ENCODE data around the gene KRTAP2-1.
"Not testable (repeated sequence)": the region's sequence is repeated elsewhere in the genome, so short reads cannot be mapped to it uniquely, and the experiment has no call there.

KRTAP2-1 gene

DNA sequence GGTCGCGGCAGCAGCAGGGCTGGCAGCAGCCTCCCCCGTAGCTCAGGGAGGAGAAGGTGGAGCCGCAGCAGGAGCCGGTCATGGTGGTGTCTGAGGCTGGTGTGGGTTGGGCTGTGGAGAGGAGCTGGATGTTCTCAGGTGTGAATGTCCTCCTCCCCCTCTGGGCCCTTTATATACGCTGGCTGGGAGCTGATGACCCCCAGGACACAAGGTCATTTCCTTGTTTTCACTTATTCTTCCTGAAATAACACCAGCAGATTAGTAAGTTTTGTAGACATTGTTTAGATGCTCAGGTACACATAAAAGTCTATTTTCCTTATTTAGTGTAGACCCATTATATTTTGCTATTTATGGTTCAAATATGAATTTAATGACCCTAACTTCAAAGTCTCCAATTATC, 8.0 kb upstream of the KRTAP2-1 start, which contains the start of gene KRTAP2-2:
TSS of gene KRTAP2-2 (minus strand) at position 101 of the 400 bp plus-strand sequence. CDS start at position 82, 19 bp downstream.
- not testable (repeated sequence) for FAIRE-seq

DNA sequence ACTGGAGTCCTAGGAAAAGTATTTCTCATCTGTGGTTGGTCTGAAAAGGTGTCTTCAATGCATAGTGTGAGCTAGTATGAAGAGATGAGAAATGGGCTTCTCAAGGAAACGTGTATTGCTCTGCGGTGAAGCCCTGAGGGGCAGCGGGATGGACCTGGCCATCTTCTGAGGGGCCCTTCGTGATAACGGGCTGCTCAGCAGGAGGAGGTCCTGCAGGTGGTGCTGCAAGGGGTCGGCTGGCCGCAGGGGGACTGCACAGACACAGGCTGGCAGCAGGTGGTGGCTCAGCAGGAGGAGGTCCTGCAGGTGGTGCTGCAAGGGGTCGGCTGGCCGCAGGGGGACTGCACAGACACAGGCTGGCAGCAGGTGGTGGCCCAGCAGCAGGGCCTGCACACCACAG, 7.4 kb upstream of the KRTAP2-1 start:
- not testable (repeated sequence) for FAIRE-seq

DNA sequence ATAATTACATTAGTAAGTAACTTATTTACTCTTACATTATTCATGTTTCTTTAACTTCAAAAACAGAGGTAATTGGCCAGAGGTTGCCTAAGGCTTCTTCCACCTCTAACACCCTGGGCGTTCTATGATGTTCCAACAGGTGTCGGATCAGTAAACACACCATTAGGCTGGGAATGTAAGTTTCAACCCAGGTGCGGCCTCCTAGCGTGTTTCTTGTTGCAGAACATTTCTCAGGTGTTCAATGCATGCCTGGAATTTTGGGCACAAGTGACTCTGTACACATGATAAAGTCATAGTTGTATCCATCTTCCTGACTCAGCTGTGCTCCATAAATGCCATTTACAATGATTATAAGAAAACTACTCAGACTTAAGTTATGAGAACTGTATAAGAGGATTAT, 6.9 kb upstream of the KRTAP2-1 start:
- FAIRE-seq, result no peak

DNA sequence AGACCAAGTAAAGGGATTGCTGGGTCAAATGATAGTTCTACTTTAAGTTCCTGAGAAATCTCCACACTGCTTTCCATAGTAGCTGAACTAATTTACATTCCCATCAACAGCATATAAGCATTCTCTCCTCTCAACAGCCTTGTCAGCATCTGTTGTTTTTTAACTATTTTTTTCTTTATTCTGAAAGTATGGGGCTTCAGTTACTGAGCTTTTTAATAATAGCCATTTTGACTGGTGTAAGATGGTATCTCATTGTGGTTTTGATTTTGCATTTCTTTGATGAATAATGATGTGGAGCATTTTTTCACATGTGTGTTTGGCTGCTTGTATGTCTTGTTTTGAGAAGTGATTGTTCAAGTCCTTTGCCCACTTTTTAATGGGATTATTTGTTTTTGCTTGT, 5.5 kb upstream of the KRTAP2-1 start:
- FAIRE-seq, result no peak

DNA sequence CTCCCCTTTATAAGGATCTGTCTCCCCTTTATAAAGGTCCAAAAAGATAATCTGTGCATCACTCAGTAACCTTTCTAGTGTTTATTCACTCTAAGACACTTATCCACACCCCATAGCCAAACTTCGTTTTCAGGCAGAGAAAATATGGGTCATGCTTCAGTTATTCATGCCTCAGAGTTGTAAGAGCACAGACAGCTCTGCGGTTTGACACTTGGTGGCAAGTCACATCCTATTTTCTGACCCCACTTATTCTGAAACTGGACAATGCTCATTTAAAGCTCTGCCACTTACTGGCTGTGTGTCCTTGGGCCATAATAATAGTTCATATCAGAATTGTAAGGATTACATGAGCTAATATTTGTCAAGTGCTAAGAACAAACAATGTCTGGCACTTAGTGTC, 2.0 kb upstream of the KRTAP2-1 start:
- no peak for FAIRE-seq

DNA sequence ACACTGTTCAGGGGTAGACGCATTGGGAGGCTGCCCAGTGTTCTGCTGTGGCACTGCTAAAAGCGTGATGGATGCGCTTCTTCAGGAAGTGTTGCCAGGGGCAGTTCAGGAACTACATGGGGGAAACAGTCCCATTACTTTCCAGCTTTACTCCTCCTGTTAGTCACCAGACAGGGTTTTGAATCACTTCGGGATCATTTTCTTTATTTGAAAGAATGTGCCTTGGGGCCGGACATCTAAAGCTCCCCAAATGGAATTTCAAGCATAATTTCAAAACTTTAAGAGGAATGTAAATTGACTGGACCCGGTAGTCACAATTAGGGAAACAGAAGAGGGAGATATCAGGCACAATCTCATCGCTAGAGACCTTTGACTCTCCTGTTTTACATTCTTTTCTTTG, 1.3 kb upstream of the KRTAP2-1 start:
- FAIRE-seq, result no peak

DNA sequence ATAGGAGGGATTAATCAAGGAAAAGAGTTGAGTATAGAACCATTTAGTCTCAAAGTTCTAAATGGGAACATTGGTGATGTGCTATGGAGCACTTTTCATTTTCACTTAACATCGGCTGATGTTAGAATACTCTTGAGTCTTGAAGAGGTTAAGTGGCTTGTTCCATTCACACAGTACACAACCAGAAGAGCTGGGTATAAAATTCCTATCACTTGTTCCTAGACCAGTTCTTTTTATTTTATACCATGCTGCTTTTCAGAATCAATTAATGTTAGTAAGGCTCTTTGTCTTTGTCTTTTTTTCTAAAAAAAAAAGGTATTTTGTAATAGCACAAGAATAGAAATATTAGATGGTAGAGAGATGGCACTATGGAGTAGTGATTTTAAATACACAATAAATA, 4.2 kb downstream of the KRTAP2-1 start:
- no peak for FAIRE-seq

DNA sequence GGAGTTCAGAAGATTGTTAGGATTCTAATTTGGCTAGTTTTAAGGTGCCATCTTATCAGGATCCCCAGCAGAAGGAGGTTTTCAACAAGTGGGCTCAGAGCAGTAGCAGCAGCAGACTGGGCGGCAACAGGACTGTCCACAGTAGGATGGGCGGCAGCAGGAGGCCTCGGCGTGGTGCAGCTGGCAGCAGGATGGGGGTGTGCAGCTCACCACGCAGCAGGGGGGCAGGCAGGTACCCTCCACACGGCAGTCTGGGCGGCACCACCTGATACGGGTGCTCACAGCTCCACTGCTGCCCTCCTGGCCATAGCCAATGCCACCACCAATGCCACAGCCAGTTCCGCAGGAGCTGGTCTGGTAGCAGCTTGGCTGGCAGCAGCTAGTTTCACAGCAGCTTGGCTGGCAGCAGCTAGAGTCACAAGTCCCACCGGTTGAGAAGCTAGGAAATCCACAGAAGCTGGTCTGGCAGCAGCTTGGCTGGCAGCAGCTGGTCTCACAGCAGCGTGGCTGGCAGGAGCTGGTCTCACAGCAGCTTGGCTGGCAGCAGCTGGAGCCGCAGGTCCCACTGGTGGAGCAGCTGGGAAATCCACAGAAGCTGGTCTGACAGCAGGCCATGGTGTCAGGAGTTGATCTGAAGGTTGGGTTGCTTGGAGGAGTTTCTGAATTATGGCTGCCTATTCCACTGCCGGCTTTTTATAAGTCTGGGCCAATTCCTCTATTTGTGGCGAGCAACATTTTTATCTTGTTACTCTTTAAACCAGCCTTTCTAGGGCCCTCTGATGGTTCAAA, 6.1 kb downstream of the KRTAP2-1 start, which contains the start of gene KRTAP1-1:
TSS of gene KRTAP1-1 (minus strand) at position 668 of the 789 bp plus-strand sequence. CDS start at position 615, 53 bp downstream.
- FAIRE-seq, result not testable (repeated sequence)

DNA sequence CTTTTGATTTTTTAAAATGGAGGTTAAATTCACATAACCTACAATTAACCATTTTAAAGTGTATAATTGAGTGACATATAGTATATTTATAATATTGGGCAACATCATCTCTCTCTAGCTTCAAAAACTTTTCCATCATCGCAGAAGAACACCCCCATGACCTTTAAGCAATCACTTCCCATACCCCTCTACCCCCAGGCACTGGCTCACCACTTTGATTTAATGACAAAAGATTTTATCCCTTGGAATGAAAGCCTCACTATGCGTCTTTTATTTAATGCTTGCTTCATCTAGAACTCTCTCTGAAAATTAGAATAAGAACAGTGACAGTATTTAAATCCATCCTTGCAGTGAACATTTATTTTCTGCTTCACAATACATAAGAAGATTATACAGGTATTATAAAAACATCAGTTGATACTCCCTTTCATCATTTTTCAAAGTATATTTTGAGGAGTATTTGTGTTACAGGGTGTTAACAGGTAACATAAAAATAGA, 9.2 kb downstream of the KRTAP2-1 start:
- FAIRE-seq, result no peak

DNA sequence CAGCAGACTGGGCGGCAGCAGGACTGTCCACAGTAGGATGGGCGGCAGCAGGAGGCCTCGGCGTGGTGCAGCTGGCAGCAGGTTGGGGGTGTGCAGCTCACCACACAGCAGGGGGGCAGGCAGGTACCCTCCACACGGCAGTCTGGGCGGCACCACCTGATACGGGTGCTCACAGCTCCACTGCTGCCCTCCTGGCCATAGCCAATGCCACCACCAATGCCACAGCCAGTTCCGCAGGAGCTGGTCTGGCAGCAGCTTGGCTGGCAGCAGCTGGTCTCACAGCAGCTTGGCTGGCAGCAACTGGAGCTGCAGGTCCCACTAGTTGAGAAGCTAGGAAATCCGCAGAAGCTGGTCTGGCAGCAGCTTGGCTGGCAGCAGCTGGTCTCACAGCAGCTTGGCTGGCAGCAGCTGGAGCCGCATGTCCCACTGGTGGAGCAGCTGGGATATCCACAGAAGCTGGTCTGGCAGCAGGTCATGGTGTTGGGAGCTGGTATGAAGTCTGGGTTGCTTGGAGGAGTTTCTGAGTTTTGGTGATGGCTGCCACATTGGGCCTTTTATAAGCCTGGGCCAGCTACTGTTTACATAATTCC, 12.7 kb downstream of the KRTAP2-1 start, which contains the start of gene KRTAP1-3:
TSS of gene KRTAP1-3 (minus strand) at position 529 of the 590 bp plus-strand sequence. CDS start at position 476, 53 bp downstream.
- not testable (repeated sequence) for FAIRE-seq

DNA sequence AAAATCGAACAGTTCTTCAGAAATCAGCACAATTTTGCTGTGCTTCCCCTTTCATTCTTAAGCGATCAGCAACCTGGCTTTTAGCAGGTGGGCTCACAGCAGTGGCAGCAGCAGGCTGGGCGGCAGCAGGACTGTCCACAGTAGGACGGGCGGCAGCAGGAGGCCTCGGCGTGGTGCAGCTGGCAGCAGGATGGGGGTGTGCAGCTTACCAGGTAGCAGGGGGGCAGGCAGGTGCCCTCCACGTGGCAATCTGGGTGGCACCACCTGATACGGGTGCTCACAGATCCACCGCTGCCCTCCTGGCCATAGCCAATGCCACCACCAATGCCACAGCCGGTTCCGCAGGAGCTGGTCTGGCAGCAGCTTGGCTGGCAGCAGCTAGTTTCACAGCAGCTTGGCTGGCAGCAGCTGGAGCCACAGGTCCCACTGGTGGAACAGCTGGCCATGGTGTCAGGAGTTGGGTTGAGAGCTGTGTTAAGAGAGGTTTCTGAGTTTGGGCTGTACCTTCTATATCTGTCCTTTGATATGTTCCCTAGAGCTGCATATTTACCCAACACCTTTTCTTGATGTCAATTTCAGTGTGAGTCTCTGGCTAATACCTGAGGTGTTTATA, 17.4 kb downstream of the KRTAP2-1 start, which contains the start of gene KRTAP1-4:
TSS of gene KRTAP1-4 (minus strand) at position 563 of the 613 bp plus-strand sequence. CDS start at position 446, 117 bp downstream.
- FAIRE-seq, result no peak

DNA sequence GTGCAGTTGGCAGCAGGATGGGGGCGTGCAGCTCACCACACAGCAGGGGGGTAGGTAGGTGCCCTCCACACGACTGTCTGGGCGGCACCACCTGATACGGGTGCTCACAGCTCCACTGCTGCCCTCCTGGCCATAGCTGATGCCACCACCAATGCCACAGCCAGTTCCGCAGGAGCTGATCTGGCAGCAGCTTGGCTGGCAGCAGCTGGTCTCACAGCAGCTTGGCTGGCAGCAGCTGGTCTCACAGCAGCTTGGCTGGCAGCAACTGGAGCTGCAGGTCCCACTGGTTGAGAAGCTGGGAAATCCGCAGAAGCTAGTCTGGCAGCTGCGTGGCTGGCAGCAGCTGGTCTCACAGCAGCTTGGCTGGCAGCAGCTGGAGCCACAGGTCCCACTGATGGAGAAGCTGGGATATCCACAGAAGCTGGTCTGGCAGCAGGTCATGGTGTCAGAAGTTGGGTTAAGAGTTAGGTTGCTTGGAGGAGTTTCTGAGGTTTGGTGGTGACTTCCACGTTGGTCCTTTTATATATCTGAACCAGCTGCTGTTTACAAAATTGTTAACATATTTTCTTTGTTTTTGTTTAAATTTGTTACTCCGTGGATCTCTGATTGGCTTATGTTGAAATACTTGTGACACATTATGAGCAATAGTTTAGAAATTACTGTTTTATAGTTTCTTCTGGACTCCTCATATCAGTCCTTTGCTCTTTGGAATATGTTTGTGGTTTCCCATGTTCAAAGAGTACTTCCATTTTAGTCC, 20.2 kb downstream of the KRTAP2-1 start, which contains the start of gene KRTAP1-5:
TSS of gene KRTAP1-5 (minus strand) at position 494 of the 757 bp plus-strand sequence. CDS start at position 441, 53 bp downstream.
- FAIRE-seq, result no peak

DNA sequence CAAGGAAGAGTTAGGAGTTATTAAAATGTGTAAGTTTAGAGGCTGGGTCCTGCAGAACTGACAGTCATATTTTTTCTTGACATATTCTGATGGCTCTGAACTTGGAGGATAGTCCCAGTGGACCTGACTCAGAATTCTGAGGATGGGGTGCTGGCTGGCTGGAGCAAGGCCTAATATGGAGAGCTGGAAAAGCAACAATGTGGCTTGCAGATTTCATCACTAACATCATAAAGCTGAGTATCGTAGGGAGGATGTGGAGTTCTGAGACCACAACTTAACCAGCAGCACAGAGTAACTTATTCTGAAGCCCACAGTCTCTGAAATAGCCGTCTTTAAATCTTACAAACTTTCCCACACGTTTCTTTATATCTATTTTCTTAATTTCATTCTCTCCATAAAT, 22.4 kb downstream of the KRTAP2-1 start:
- FAIRE-seq, result no peak

DNA sequence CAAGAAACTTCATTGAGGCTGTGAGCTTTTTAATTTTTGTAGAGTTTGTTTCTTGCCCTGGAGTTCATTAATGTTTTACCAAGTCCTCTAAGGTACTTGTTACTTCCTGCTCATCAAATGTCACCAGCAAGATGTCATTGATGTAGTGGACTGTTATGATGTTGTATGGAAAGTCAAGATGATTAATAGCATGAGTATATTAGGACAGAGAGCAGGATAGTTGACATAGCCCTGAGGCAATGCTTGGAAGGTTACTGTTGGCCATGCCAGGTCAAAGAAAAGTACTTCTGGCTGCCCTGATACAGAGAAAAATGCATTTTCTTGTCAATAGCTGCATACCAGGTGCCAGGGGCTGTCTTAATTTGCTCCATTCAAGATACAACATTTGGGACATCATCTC, 26.8 kb downstream of the KRTAP2-1 start:
- FAIRE-seq, result no peak

DNA sequence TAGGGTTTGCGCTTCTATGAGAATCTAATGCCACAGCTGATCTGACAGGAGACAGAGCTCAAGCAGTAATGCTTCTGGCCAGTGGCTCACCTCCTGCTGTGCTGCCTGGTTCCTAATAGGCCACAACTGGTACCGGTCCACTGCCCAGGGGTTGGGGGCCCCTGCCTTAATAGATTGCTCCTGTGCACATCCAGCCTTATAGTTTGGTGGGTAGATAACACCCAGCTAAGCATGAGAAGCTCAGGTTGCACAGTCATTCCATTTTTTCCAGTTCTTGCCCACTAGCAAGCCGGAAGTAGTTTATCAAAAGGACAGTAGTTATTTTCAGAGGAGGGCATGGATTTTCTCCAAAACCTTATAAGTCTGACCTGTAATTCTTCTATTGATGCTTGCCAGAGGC, 27.7 kb downstream of the KRTAP2-1 start:
- no peak for FAIRE-seq

DNA sequence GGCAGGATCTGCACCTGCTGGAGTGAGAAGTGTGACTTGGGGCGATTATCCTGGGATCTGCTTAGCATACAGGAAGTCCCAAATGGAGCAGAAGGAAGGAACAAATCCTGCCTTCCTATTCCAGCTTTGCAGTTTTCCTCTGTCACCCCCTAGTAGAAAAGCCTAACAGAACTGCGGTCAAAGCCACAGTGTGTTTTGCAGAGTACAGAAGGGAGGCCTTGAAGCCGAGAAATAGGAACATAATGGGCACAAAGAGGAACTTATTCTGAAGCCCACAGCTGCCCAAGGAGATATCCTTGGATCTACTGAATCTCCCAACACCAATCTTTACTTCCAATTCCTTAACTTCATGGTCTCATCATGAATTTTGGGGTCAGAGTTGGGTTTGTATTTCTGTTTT, 28.6 kb downstream of the KRTAP2-1 start:
- no peak for FAIRE-seq

DNA sequence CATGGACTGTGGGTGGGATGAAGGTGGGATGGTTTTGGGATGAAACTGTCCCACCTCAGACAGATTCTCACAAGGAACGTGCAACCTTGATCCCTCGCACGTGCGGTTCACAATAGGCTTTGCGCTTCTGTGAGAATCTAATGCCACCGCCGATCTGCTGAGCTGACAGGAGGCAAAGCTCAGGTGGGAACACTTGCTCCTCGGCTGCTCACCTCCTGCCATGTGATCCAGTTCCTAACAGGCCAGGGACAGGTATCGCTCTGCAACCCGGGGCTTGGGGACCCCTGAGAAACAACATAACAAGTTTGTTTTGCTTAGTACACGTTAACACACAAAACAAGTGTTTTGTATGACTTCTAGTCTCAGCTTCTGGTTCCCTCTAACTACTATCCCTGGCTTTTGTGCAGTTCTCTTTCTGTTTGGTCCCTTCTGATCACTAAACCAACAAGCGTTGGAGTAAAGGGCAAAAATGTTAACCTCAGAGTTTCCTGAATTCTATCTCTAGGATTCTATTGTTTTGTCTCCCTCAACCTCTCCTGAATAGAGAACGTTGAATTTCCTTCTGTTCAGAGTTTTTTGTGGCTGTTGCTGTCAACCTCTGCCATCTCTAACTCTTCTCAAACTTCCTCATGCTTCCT, 30.4 kb downstream of the KRTAP2-1 start:
- no peak for FAIRE-seq

DNA sequence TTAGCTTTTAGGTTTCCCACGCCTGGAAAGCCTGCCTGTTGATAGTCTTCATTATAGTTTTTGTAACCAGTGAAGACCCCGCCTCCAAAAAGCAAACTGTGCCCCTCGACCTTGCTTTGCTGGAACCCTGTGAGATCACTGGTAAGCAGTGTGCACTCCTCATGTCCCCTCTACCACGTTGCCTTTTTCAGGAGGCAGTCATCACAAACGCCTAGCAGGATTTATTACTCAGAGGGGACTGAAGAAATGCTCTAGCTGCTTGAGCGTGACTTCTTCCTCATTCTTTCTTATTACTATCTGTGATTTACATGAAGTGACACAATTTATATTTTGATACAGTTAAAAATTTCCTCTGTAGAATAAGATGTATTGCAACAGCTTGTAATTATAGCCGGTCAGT, 31.7 kb downstream of the KRTAP2-1 start:
- no peak for FAIRE-seq

DNA sequence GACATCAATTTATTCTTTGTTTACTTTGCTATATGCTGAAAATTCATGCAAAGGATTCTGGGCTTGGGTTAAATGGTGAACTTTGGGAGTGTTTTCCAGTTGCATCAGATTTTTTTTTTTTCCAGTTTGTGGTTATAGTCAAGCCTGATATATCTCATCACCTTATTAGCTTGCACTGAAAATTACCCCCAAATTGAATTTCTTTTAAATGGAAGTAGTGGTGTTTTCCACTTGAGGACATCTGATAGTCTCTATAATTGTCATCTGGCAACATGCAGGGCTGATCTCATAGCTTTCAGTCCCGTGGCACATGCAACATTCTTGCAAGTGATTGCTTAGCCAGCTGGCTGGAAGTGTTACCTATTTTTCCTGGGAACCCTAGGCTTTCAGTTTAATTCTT, 33.5 kb downstream of the KRTAP2-1 start:
- no peak for FAIRE-seq

DNA sequence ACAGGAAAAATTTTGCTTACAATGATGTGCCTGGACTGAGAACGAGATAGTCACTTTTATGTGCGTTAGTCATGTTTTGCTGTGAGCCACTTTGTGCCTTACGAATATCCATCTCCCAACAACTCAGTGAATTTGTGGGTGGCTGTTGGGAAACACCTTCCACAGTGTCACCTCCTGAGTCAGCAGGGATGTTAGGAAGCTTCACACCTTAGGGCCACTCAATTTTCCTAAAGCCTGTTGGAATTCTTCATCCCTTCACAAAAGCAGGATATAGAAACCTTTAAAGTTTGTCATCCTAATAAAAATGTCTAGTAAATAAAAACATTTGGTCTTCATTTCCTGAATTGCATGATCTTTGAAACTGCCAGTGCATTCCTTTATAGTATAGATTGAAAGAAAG, 33.9 kb downstream of the KRTAP2-1 start:
- FAIRE-seq, result no peak

DNA sequence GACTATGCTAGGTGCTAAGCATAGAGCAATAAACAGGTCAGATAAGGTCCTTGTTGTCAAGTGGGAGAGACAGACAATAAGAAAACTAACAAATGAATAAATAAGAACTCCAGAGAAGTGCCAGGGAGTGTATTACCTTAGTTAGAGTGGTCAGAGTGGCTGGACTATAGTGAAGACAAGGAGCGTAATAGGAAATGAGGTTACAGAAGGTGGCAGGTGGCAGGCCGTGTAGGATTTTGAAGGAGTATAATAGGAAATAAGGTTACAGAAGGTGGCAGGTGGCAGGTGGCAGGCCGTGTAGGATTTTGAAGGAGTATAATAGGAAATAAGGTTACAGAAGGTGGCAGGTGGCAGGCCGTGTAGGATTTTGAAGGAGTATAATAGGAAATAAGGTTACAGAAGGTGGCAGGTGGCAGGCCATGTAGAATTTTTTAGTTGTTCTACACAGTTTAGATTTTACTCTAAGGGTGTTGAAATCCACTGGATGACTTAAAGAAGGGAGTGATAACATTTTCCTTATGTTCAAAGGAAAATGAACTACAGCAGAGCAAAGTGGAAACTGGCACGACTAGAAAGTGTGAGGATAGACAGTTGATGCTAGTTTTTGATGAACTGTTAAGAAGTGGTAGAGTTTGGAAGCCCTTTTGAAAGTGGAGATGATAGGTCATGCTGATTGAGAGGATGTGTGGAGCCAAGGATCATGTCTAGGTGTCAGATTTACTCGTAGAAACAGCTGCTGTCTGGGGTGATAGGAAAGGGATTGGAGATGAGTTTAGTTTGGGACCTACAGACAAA, 34.6 kb downstream of the KRTAP2-1 start:
- no peak for FAIRE-seq
